ENCODE data around the gene CORO2A. TPM values are rescaled to one million over a fixed set of nuclear protein-coding genes. Genes with fewer than 3 reads are reported as not detected.

CORO2A gene
- total and polyA plus RNA-seq, 2 of the 13 experiments (the other 11 are each of a cell fraction or from before 2014, with no cell fraction given) = 14.4 to 15.3 TPM

GRCh38 chr9:98226516-98226915 is 34.1 kb upstream of the CORO2A start (continued):
- TF ChIP-seq, protein P1, sequence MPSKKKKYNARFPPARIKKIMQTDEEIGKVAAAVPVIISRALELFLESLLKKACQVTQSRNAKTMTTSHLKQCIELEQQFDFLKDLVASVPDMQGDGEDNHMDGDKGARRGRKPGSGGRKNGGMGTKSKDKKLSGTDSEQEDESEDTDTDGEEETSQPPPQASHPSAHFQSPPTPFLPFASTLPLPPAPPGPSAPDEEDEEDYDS (CRISPR knock-in tag; IDR thresholded peaks at IDR 0.05) = 0 out of 2 replicates have a peak, but pooled peaks have one; percentile 17
- peak; percentile 86 for TF ChIP-seq FOXA3 (CRISPR knock-in tag; IDR thresholded peaks at IDR 0.05)
- TF ChIP-seq SOX5 (CRISPR knock-in tag; IDR thresholded peaks at IDR 0.05; ENCODE audit: borderline replicate concordance) = peak; percentile 55; the same call in 1 of the 2 replicates
- no peak for TF ChIP-seq ZZZ3 (CRISPR knock-in tag; IDR thresholded peaks at IDR 0.05; ENCODE audit: borderline replicate concordance)
- TF ChIP-seq, protein P2, sequence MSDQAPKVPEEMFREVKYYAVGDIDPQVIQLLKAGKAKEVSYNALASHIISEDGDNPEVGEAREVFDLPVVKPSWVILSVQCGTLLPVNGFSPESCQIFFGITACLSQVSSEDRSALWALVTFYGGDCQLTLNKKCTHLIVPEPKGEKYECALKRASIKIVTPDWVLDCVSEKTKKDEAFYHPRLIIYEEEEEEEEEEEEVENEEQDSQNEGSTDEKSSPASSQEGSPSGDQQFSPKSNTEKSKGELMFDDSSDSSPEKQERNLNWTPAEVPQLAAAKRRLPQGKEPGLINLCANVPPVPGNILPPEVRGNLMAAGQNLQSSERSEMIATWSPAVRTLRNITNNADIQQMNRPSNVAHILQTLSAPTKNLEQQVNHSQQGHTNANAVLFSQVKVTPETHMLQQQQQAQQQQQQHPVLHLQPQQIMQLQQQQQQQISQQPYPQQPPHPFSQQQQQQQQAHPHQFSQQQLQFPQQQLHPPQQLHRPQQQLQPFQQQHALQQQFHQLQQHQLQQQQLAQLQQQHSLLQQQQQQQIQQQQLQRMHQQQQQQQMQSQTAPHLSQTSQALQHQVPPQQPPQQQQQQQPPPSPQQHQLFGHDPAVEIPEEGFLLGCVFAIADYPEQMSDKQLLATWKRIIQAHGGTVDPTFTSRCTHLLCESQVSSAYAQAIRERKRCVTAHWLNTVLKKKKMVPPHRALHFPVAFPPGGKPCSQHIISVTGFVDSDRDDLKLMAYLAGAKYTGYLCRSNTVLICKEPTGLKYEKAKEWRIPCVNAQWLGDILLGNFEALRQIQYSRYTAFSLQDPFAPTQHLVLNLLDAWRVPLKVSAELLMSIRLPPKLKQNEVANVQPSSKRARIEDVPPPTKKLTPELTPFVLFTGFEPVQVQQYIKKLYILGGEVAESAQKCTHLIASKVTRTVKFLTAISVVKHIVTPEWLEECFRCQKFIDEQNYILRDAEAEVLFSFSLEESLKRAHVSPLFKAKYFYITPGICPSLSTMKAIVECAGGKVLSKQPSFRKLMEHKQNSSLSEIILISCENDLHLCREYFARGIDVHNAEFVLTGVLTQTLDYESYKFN (CRISPR knock-in tag; conservative IDR thresholded peaks at IDR 0.05) = peak; percentile 87
- TF ChIP-seq ZNF12 (CRISPR knock-in tag; IDR thresholded peaks at IDR 0.05) = no peak
- peak; percentile 15 for TF ChIP-seq SKI (IDR thresholded peaks at IDR 0.05; ENCODE audit: partially characterized antibody)
- TF ChIP-seq, protein P3, sequence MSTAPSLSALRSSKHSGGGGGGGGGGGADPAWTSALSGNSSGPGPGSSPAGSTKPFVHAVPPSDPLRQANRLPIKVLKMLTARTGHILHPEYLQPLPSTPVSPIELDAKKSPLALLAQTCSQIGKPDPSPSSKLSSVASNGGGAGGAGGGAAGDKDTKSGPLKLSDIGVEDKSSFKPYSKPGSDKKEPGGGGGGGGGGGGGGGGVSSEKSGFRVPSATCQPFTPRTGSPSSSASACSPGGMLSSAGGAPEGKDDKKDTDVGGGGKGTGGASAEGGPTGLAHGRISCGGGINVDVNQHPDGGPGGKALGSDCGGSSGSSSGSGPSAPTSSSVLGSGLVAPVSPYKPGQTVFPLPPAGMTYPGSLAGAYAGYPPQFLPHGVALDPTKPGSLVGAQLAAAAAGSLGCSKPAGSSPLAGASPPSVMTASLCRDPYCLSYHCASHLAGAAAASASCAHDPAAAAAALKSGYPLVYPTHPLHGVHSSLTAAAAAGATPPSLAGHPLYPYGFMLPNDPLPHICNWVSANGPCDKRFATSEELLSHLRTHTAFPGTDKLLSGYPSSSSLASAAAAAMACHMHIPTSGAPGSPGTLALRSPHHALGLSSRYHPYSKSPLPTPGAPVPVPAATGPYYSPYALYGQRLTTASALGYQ (CRISPR knock-in tag; IDR thresholded peaks at IDR 0.05) = no peak
- TF ChIP-seq ZBTB39 (CRISPR knock-in tag; IDR thresholded peaks at IDR 0.05) = no peak
- TF ChIP-seq NR2F6 (IDR thresholded peaks at IDR 0.05) = peak; percentile 82
- TF ChIP-seq NR2F6 (CRISPR knock-in tag; IDR thresholded peaks at IDR 0.05) = peak; percentile 78
- no peak for TF ChIP-seq TRIM22 (IDR thresholded peaks at IDR 0.05)
- TF ChIP-seq ZNF792 (CRISPR knock-in tag; IDR thresholded peaks at IDR 0.05) = no peak
- no peak for TF ChIP-seq MAF1 (CRISPR knock-in tag; IDR thresholded peaks at IDR 0.05; ENCODE audit: borderline replicate concordance)
- TF ChIP-seq, protein P4, sequence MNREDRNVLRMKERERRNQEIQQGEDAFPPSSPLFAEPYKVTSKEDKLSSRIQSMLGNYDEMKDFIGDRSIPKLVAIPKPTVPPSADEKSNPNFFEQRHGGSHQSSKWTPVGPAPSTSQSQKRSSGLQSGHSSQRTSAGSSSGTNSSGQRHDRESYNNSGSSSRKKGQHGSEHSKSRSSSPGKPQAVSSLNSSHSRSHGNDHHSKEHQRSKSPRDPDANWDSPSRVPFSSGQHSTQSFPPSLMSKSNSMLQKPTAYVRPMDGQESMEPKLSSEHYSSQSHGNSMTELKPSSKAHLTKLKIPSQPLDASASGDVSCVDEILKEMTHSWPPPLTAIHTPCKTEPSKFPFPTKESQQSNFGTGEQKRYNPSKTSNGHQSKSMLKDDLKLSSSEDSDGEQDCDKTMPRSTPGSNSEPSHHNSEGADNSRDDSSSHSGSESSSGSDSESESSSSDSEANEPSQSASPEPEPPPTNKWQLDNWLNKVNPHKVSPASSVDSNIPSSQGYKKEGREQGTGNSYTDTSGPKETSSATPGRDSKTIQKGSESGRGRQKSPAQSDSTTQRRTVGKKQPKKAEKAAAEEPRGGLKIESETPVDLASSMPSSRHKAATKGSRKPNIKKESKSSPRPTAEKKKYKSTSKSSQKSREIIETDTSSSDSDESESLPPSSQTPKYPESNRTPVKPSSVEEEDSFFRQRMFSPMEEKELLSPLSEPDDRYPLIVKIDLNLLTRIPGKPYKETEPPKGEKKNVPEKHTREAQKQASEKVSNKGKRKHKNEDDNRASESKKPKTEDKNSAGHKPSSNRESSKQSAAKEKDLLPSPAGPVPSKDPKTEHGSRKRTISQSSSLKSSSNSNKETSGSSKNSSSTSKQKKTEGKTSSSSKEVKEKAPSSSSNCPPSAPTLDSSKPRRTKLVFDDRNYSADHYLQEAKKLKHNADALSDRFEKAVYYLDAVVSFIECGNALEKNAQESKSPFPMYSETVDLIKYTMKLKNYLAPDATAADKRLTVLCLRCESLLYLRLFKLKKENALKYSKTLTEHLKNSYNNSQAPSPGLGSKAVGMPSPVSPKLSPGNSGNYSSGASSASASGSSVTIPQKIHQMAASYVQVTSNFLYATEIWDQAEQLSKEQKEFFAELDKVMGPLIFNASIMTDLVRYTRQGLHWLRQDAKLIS (CRISPR knock-in tag; IDR thresholded peaks at IDR 0.05) = no peak
- peak; percentile 54 for TF ChIP-seq SAP130 (CRISPR knock-in tag; IDR thresholded peaks at IDR 0.05; ENCODE audit: low read depth)
- no peak for TF ChIP-seq TBP (CRISPR knock-in tag; IDR thresholded peaks at IDR 0.05)
- no peak for TF ChIP-seq NKX3-1 (CRISPR knock-in tag; IDR thresholded peaks at IDR 0.05)

Measured in HepG2 (cell line).